Central memory CD8-positive, alpha-beta T cell (primary cell): ENCODE results near the gene SMARCA2.
A peak's percentile ranks its signal among the peaks of the same experiment; 100 is the strongest.

Experiments
- ATAC-seq: fragments of 150-1000 bp; cut with Tn5 transposase; replicated peaks from 2 replicates; pipeline ENCODE4 v1.10.0; 2022; ENCODE audit warnings: mild to moderate bottlenecking, moderate FRiP score, moderate number of reproducible peaks; ENCODE audit not compliant: poor library complexity, severe bottlenecking; ENCODE audit errors: extremely low read depth
- DNase-seq, 2 donors: peaks; one replicate each; pipeline ENCODE4 v3.0.0; 2021; ENCODE audit warnings: low spot score in 2 of 2
- H3K27ac Mint-ChIP-seq: one replicate; pipeline ENCODE4 v1.8.0; 2022; ENCODE audit warnings: low read depth, mild to moderate bottlenecking, moderate library complexity, mixed read lengths
- H3K27me3 Mint-ChIP-seq: one replicate; pipeline ENCODE4 v1.8.0; 2022; ENCODE audit warnings: mixed read lengths
- H3K36me3 Mint-ChIP-seq: one replicate; pipeline ENCODE4 v1.8.0; 2022; ENCODE audit warnings: mild to moderate bottlenecking, moderate library complexity, mixed read lengths; ENCODE audit not compliant: insufficient read depth
- H3K4me1 Mint-ChIP-seq: one replicate; pipeline ENCODE4 v1.8.0; 2022; ENCODE audit warnings: mixed read lengths
- H3K4me3 Mint-ChIP-seq: one replicate; pipeline ENCODE4 v1.8.0; 2022; ENCODE audit warnings: mild to moderate bottlenecking, moderate library complexity, mixed read lengths
- H3K9me3 Mint-ChIP-seq: one replicate; pipeline ENCODE4 v1.8.0; 2022; ENCODE audit warnings: mixed read lengths

The SMARCA2 gene

DNA sequence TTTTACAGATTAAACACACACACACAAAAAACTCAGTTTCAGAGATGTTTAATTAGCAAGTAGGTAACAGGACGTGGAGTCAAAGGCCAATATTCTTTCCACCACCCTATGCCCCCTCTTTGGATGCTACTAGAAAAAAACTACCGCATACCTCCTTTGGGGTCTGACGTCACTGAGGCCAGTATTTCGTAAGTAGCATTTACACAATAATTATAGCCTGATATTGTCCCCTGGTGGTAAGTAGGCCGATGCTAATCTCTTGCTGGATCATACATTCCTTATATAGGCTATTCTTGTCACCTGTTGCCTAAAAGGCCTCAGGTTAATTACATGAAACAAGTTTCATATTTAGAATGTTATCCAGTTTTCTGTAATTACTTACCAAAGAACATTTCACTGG, 21.0 kb upstream of the SMARCA2 start:
- Mint-ChIP-seq H3K9me3 (no peaks in the 10 kb centered on the region), H3K4me1 (no peaks in the 10 kb centered on the region), H3K4me3 (no peak overlapping the region), H3K36me3 (no peaks in the 10 kb centered on the region), H3K27ac (no peak overlapping the region), H3K27me3 (peaks cover 8% of the 10 kb centered on the region)
- DNase-seq: no peak
- no peak for ATAC-seq

DNA sequence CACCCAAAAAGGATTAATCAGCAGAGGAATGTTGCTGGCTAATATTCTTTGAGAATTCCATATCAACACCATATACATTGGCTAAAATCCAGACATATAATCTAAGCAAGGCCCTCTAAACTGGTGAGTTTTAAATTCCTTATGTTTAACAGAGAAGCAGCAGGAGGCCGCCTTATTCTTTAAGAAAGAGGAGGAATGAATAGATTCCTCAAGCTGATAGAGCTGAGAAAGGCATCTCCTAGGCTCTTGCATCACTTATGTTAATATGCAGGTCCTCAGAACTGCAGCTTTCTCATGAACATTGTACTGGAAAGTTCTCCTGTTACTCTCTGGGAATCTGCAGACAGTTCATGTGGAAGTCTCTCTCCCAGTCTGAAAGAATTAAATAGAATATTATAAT, 20.1 kb upstream of the SMARCA2 start:
- Mint-ChIP-seq H3K36me3 (no peaks in the 10 kb centered on the region), H3K9me3 (no peaks in the 10 kb centered on the region), H3K4me3 (no peak overlapping the region), H3K27me3 (peaks cover 8% of the 10 kb centered on the region), H3K4me1 (no peaks in the 10 kb centered on the region), H3K27ac (no peak overlapping the region)
- DNase-seq (no peak), ATAC-seq (no peak)

DNA sequence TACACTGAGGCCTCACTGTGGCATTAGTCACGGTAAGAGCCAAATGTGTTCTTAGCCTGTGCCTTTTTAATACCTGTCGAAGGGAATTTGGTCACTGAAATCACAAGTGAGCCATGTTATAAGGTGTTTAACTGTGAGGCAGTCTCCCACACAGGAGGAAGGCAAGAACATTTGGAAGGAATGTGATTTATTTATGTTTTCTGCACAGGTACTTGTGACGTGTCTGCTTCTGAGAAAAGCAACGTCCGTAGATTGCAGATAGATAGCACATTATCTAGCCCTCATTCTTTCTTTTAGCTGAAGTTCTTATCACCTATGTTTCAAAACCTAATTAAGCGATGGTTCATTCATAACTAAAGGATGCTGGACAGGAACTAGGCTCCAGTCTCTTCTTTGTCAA, 19.0 kb upstream of the SMARCA2 start:
- H3K27ac Mint-ChIP-seq: no peak overlapping the region
- H3K36me3 Mint-ChIP-seq: no peaks in the 10 kb centered on the region
- no peak for ATAC-seq
- peaks cover 8% of the 10 kb centered on the region for H3K27me3 Mint-ChIP-seq
- no peaks in the 10 kb centered on the region for H3K9me3 Mint-ChIP-seq
- H3K4me1 Mint-ChIP-seq: no peaks in the 10 kb centered on the region
- DNase-seq: no peak
- H3K4me3 Mint-ChIP-seq: no peak overlapping the region

- Mint-ChIP-seq H3K4me1 (no peaks in the 10 kb centered on the region), H3K9me3 (no peaks in the 10 kb centered on the region), H3K27ac (no peak overlapping the region), H3K27me3 (peaks cover 8% of the 10 kb centered on the region), H3K36me3 (no peaks in the 10 kb centered on the region), H3K4me3 (no peak overlapping the region)
- DNase-seq (no peak), ATAC-seq (no peak)
These were observed 17.5 kb upstream of the SMARCA2 start for GRCh38 chr9:1997646-1998045.

DNA sequence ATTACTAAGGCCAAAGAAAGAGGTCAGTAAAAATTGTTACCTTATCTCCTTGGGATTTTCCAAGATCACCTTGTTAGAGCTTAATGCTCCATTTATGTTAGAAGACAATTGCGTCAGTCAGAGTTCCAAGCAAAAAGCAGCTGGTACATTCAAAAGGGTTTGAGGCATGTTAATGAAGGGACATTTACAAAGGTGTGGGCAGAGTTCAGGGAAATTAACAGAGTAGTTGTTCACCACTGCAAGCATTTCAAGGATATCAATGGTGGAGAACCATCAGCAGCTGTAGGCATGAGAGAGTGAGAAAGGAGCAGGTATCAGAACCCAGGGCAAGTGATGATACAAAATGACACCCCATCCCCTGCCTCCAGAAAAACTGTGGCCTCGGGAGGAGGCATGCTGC, 17.0 kb upstream of the SMARCA2 start:
- H3K9me3 Mint-ChIP-seq: no peaks in the 10 kb centered on the region
- H3K27ac Mint-ChIP-seq: no peak overlapping the region
- H3K27me3 Mint-ChIP-seq: peaks cover 8% of the 10 kb centered on the region
- H3K36me3 Mint-ChIP-seq: no peaks in the 10 kb centered on the region
- ATAC-seq: no peak
- no peak overlapping the region for H3K4me3 Mint-ChIP-seq
- no peaks in the 10 kb centered on the region for H3K4me1 Mint-ChIP-seq
- no peak for DNase-seq

- H3K4me3 Mint-ChIP-seq: no peak overlapping the region
- H3K9me3 Mint-ChIP-seq: no peaks in the 10 kb centered on the region
- ATAC-seq (no peak), DNase-seq (no peak)
- no peak overlapping the region for H3K27ac Mint-ChIP-seq
- no peaks in the 10 kb centered on the region for H3K36me3 Mint-ChIP-seq
- H3K4me1 Mint-ChIP-seq: peaks cover 4% of the 10 kb centered on the region
- H3K27me3 Mint-ChIP-seq: peaks cover 8% of the 10 kb centered on the region
These were observed 14.8 kb upstream of the SMARCA2 start for GRCh38 chr9:2000314-2000713.

- DNase-seq (no peak), ATAC-seq (no peak)
- Mint-ChIP-seq H3K27ac (no peak overlapping the region), H3K9me3 (no peaks in the 10 kb centered on the region), H3K36me3 (no peaks in the 10 kb centered on the region), H3K4me3 (no peak overlapping the region), H3K27me3 (no peaks in the 10 kb centered on the region), H3K4me1 (peaks cover 4% of the 10 kb centered on the region)
These were observed 6.8 kb upstream of the SMARCA2 start for GRCh38 chr9:2008372-2008771.

DNA sequence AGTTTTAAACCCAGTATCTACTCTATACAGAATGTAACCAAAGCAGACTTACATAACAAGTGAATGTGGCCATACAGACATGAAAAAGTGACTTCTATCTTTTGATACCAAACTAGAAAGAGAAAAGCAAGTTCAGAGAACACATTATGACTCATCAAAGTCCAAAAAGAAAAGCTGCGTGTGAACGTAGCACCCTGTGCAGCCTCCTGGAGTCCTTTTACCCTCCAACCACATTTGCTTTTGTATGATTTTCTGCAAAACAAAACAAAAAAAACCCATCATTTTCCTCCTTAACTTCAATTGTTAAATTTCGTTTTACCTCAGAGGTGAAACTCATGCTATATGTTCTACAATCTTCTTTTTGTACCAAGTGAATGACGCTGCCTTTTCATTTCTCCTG, 2.8 kb upstream of the SMARCA2 start:
- ATAC-seq: no peak
- H3K27me3 Mint-ChIP-seq: no peaks in the 10 kb centered on the region
- H3K27ac Mint-ChIP-seq: no peak overlapping the region
- no peaks in the 10 kb centered on the region for H3K9me3 Mint-ChIP-seq
- H3K4me1 Mint-ChIP-seq: peaks cover 8% of the 10 kb centered on the region
- H3K36me3 Mint-ChIP-seq: peaks cover 16% of the 10 kb centered on the region
- no peak for DNase-seq
- no peak overlapping the region for H3K4me3 Mint-ChIP-seq

DNA sequence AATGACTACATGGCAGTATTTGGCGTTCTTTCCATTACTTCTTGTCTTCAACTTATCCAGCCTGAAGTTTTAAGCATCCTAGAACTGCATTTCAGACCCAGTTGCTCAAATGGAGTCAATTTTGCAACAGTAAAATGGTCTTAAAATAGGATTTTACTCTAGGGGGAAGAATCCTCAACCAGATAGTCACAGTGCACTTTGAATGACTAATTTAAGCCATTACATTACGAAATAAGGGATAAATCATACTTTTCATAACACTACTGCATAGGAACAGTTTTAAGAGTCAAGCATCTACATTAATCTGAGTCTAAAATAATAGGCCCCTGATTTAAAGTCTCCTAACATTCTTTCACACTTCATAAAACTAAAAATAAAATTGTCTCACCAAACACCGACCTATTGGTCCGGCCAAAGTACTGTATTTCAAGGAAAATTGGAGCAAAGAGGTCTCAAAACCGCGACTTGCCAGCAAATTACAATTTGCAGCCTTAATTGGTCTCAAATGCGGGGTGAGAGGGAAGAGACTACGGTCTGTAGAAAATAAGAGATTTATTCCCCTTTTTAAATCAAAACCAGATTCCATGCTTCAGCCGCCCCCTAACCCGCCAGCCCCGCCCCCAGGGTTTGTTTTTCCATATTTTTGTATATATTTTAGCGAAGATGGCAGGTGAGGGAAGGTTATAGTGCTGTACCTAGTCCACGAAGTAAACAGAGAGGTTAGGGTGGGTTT, 1.2 kb upstream of the SMARCA2 start:
- DNase-seq (no peak), ATAC-seq (no peak)
- Mint-ChIP-seq H3K4me1 (peaks cover 21% of the 10 kb centered on the region), H3K27me3 (no peaks in the 10 kb centered on the region), H3K9me3 (no peaks in the 10 kb centered on the region), H3K27ac (no peak overlapping the region), H3K4me3 (peak overlapping the region; percentile 97), H3K36me3 (peaks cover 30% of the 10 kb centered on the region)

- ATAC-seq (no peak), DNase-seq (peak in 1 of 2 donors; percentile 37)
- peaks cover 37% of the 10 kb centered on the region for H3K4me1 Mint-ChIP-seq
- no peaks in the 10 kb centered on the region for H3K9me3 Mint-ChIP-seq
- no peaks in the 10 kb centered on the region for H3K27me3 Mint-ChIP-seq
- peak overlapping the region; percentile 97 for H3K4me3 Mint-ChIP-seq
- H3K36me3 Mint-ChIP-seq: peaks cover 32% of the 10 kb centered on the region
- peak overlapping the region; percentile 97 for H3K27ac Mint-ChIP-seq
These were observed 647 bp downstream of the SMARCA2 start for GRCh38 chr9:2015581-2016407.

DNA sequence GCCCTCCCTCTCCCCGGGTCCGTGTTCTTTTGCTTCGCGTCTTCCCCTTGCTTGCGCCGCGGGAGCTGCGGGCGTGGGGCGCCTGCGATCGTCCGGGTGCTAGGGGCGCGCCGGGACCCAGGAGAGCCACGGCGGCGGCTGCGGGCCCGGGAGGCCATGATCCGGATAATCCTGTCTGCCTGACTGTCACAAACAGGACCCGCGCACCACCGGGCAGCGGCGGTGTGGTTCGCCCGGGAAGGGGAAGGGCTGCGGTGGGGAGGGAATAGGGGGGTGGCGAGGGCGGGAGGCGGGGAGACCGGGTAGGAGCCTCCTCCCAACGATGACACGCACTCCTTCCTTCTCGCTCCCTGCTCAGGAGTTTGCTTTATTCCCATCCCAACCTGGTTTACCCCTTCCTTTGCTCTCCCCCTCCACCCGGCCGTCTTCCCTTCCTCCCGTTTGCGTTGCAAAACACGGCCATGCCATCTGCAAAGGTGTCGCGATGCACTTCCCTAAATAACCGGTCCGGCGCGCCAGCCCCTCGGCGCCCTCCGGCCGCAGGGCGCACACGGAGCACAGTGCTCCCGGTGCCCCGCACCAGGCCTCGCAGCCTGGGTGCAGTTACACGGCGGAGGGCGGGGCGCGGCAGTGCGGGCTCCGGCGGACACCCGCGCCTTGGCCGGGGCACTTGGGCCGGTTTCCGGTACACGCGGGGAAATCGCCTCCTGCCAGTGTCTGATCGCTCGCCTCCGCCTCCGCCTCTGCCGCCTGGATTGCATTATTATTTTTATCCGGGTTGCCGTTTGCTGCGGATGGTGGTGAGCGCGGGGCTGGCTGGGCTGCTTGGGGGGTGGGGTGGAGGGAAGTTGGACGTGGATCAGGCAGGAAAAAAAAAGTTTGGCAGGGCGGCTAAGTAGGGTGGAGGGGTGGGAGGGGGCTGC, 1.5 kb downstream of the SMARCA2 start:
- DNase-seq (peak; percentile 20 to 37), ATAC-seq (peak; percentile 1)
- Mint-ChIP-seq H3K36me3 (peaks cover 32% of the 10 kb centered on the region), H3K4me3 (peak overlapping the region; percentile 97), H3K27me3 (no peaks in the 10 kb centered on the region), H3K27ac (peak overlapping the region; percentile 97), H3K4me1 (peaks cover 42% of the 10 kb centered on the region), H3K9me3 (no peaks in the 10 kb centered on the region)

DNA sequence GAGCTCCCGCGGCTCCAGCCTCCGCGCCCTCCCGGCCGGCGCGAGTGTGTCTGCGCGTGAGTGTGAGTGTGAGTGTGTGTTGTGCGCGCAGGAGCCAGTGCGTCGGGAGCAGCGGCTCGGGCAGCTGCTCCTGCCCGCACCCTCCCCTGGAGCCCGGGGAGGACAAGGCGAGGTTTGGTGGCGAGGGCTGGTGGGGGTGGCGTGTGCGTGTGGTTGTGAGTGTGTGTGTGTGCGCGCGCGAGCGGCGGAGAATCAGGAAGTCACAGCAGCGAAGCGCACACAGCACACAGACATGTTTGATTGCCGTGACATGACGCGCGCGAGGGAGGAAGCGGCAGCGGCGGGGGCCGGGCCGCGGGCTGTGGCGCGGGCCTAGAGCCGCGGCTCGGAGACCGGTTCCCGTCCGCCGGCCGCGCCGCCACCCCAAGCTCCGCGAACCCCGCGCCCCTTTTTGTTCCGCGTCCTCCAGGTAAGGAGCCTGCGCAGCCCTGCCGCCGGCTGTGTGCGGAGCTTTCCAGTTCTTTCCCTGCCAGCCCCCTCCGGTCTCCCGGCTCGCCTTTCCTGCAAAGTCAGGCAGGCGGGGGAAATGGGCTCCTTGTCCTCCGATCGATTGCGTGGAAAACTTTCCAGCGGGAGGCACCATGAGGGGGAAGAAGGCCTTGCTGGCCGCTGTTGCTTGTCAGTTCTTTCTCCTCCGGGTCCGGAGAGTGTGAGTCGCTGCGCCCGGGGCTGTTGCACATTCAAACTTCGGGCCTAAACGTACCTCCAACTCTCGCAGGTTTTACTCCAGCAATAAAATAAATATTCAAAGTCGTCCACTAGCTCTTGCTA, 2.4 kb downstream of the SMARCA2 start:
- peaks cover 35% of the 10 kb centered on the region for H3K36me3 Mint-ChIP-seq
- peaks cover 51% of the 10 kb centered on the region for H3K4me1 Mint-ChIP-seq
- DNase-seq (peak; percentile 66 to 79), ATAC-seq (peak; percentile 59)
- peak overlapping the region; percentile 97 for H3K27ac Mint-ChIP-seq
- H3K27me3 Mint-ChIP-seq: no peaks in the 10 kb centered on the region
- H3K9me3 Mint-ChIP-seq: no peaks in the 10 kb centered on the region
- peak overlapping the region; percentile 97 for H3K4me3 Mint-ChIP-seq
